K562 (cell line): ENCODE data around the gene NOS1. TPM values are rescaled to one million over a fixed set of nuclear protein-coding genes. Genes with fewer than 3 reads are reported as not detected.
A peak's percentile ranks its signal among the peaks of the same experiment; 100 is the strongest.

ENCODE experiments used
- ATAC-seq: fragments of 200-7000 bp; cut with Tn5 transposase; 3 replicates; pipeline ENCODE4 v1.9.1; 2020; ENCODE audit warnings: moderate library complexity
- BruUV-seq: library from RNA; stranded (reverse); fragments of 400-500 nt; replicated peaks from 2 replicates; lab custom pipeline; 2021; lab: Mats Ljungman, UMichigan
- CTCF ChIA-PET: fragments of 300-600 bp; formaldehyde crosslinking; extraction: SDS; loops from one replicate; lab custom pipeline; 2021; ENCODE audit warnings: low intra/inter-chr PET ratio; lab: Yijun Ruan, JAX
- POLR2A ChIA-PET: fragments of 300-600, 350-650 bp; sonication (Branson Sonifier 250); formaldehyde crosslinking; extraction: SDS; loops from one replicate; lab custom pipeline; 2021; ENCODE audit warnings: antibody characterized with exemption, inconsistent platforms; lab: Yijun Ruan, JAX
- DNase-seq, 4 experiments: peaks; one replicate each; pipeline versions ENCODE4 v3.0.0 to v3.0.0-alpha.2; 2011 to 2018; ENCODE audit warnings: low spot score in 3 of 4, mixed read lengths in 3 of 4; ENCODE audit errors: extremely low read depth in 1 of 4
- FAIRE-seq: peaks from 2 replicates; lab custom pipeline; 2011; peaks lifted over from hg19 to GRCh38; lab: Jason Lieb, UNC
- H2AFZ ChIP-seq: 2 replicates; pipeline ENCODE4 v1.6.0; 2011; ENCODE audit warnings: low read depth, low read length, control low read depth, inconsistent platforms
- H3K27ac ChIP-seq: fragments of 200-600 bp; 3 replicates; pipeline ENCODE4 v1.8.0; 2011; ENCODE audit warnings: low read depth, mild to moderate bottlenecking, control low read depth, inconsistent platforms, low read length, moderate library complexity, mixed read lengths; ENCODE audit errors: extremely low read depth
- H3K27me3 ChIP-seq, 2 experiments: fragments of 300-600 bp in 1 of 2; 2 replicates in 1 of 2; 3 replicates in 1 of 2; pipeline versions ENCODE4 v1.6.0 to v1.8.0; 2011; ENCODE audit warnings: inconsistent platforms in 2 of 2, low read length in 2 of 2, mild to moderate bottlenecking in 1 of 2, mixed read lengths in 1 of 2, moderate library complexity in 1 of 2; ENCODE audit not compliant: control insufficient read depth in 2 of 2, insufficient read depth in 2 of 2
- H3K36me3 ChIP-seq: fragments of 300-600 bp; 3 replicates; pipeline ENCODE4 v1.8.0; 2011; ENCODE audit warnings: mild to moderate bottlenecking, low read length, inconsistent platforms; ENCODE audit not compliant: control insufficient read depth, insufficient read depth
- H3K4me1 ChIP-seq, 2 experiments: fragments of 200-600 bp in 1 of 2; replicated peaks in 1 of 2; 2 replicates in 1 of 2; 3 replicates in 1 of 2; pipeline versions ENCODE4 v1.5.1 to v1.8.0; 2011; ENCODE audit warnings: inconsistent platforms in 2 of 2, low read length in 2 of 2, mild to moderate bottlenecking in 1 of 2, mixed read lengths in 1 of 2, moderate library complexity in 1 of 2; ENCODE audit not compliant: control insufficient read depth in 2 of 2, insufficient read depth in 2 of 2
- H3K4me2 ChIP-seq: 2 replicates; pipeline ENCODE4 v1.6.1; 2011; ENCODE audit warnings: low read length, control low read depth, inconsistent platforms, mixed read lengths; ENCODE audit not compliant: insufficient read depth
- H3K4me3 ChIP-seq: fragments of 200-600 bp; sonication (generic), shearing (Covaris generic); 2 replicates; pipeline ENCODE4 v1.5.1; 2016; ENCODE audit warnings: control low read depth, inconsistent platforms
- H3K79me2 ChIP-seq: fragments of 200-600 bp; 3 replicates; pipeline ENCODE4 v1.8.0; 2011; ENCODE audit warnings: low read length, inconsistent platforms; ENCODE audit not compliant: control insufficient read depth, insufficient read depth
- H3K9ac ChIP-seq, 2 experiments: 2 replicates each; pipeline versions ENCODE4 v1.6.0 to v1.6.1; 2011; ENCODE audit warnings: low read depth in 2 of 2, low read length in 2 of 2, control low read depth in 1 of 2, inconsistent platforms in 1 of 2, mild to moderate bottlenecking in 1 of 2, mixed read lengths in 1 of 2; ENCODE audit not compliant: insufficient read depth in 1 of 2
- H3K9me1 ChIP-seq: one replicate; pipeline ENCODE4 v1.6.0; 2011; ENCODE audit warnings: inconsistent platforms, mild to moderate bottlenecking, low read length, moderate library complexity; ENCODE audit not compliant: control insufficient read depth, insufficient read depth
- H3K9me3 ChIP-seq: replicated peaks from 2 replicates; pipeline ENCODE4 v1.5.1; 2011; ENCODE audit warnings: low read depth, low read length, inconsistent platforms; ENCODE audit not compliant: control insufficient read depth, insufficient read depth
- H4K20me1 ChIP-seq: replicated peaks from 2 replicates; pipeline ENCODE4 v1.6.1; 2011; ENCODE audit warnings: low read length, inconsistent platforms, mixed read lengths; ENCODE audit not compliant: control insufficient read depth, insufficient read depth
- GTF2A2 ChIP-seq: IDR thresholded peaks from 2 replicates; pipeline ENCODE4 v1.6.1; 2016; ENCODE audit warnings: mild to moderate bottlenecking, missing genetic modification characterization, missing compliant biosample characterization
- HNRNPLL ChIP-seq: fragments of 200-400 bp; formaldehyde crosslinking; IDR thresholded peaks from 2 replicates; pipeline ENCODE4 v1.6.1; 2017; ENCODE audit warnings: low read length, low read depth, mild to moderate bottlenecking; ENCODE audit not compliant: poor library complexity, severe bottlenecking
- MIER1 ChIP-seq: fragments of 450-650 bp; IDR thresholded peaks from 2 replicates; pipeline ENCODE4 v1.6.1; 2016; ENCODE audit warnings: antibody characterized with exemption, mild to moderate bottlenecking, low read depth
- MTF1 ChIP-seq: fragments of 250-450 bp; sonication (Bioruptor Pico); IDR thresholded peaks from 2 replicates; pipeline ENCODE4 v1.9.0; 2021; ENCODE audit warnings: moderate library complexity, mild to moderate bottlenecking, inconsistent platforms, borderline replicate concordance
- NKRF ChIP-seq: fragments of 450-650 bp; IDR thresholded peaks from 2 replicates; pipeline ENCODE4 v1.6.1; 2016; ENCODE audit warnings: borderline replicate concordance
- PHF20 ChIP-seq: fragments of 450-650 bp; IDR thresholded peaks from 2 replicates; pipeline ENCODE4 v1.6.1; 2018; ENCODE audit not compliant: partially characterized antibody
- PML ChIP-seq: IDR thresholded peaks from 2 replicates; pipeline ENCODE4 v1.6.1; 2012; ENCODE audit warnings: low read length, inconsistent platforms
- RBM25 ChIP-seq: fragments of 200-400 bp; formaldehyde crosslinking; IDR thresholded peaks from 2 replicates; pipeline ENCODE4 v1.6.1; 2018; ENCODE audit warnings: low read length, low read depth, moderate library complexity; ENCODE audit not compliant: severe bottlenecking
- XRCC3 ChIP-seq: fragments of 450-650 bp; IDR thresholded peaks from 2 replicates; pipeline ENCODE4 v1.6.1; 2017; ENCODE audit warnings: mild to moderate bottlenecking, moderate library complexity
- ZFP36 ChIP-seq: fragments of 150-350 bp; IDR thresholded peaks from 2 replicates; pipeline ENCODE4 v1.6.1; 2018; ENCODE audit warnings: low read length, low read depth; ENCODE audit not compliant: partially characterized antibody
- ZNF121 ChIP-seq: sonication (generic); formaldehyde crosslinking; conservative IDR thresholded peaks from 2 replicates; pipeline ENCODE4 v1.8.0; 2022; ENCODE audit warnings: missing genetic modification reagents
- ZNF124 ChIP-seq: sonication (generic); formaldehyde crosslinking; IDR thresholded peaks from 2 replicates; pipeline ENCODE4 v1.8.1; 2022; ENCODE audit warnings: missing genetic modification reagents
- ZNF766 ChIP-seq: fragments of 200-800 bp; sonication (Bioruptor generic); conservative IDR thresholded peaks from 2 replicates; pipeline ENCODE4 v1.6.1; 2016; ENCODE audit warnings: missing genetic modification characterization, missing compliant biosample characterization
- WGBS: fragments of 100-300 bp; shearing (Covaris generic); methylation state at CpG from one replicate; pipeline ENCODE4 v1.1.6; 2016; ENCODE audit warnings: low coverage, mixed read lengths; ENCODE audit not compliant: insufficient coverage; ENCODE audit errors: missing lambda C conversion rate; 5-methylcytosine and 5-hydroxymethylcytosine counted together
- in situ Hi-C: fragments of 300-500 bp; cut with MboI; formaldehyde crosslinking; loops from 4 replicates; pipeline ENCODE4 v1.15.0; 2018; ENCODE audit warnings: inconsistent platforms, mixed read lengths
- intact Hi-C: fragments of 100-400 bp; cut with micrococcal nuclease; formaldehyde crosslinking; loops from 2 replicates; pipeline ENCODE4 v1.14.2; 2022
- polyA plus RNA-seq, 8 experiments: library from polyadenylated mRNA; depleted of rRNA in 4 of 8; stranded (reverse) in 5 of 8; unstranded in 3 of 8; fragments of >200 nt; fragmentation: Nextera tagmentation in 2 of 8; fragmentation: Illumina TruSeq in 1 of 8; extraction: Ambion mirVana in 2 of 8; extraction: Trizol in 1 of 8; gene quantifications; 2 replicates each; pipeline versions ENCODE4 v1.2.1 to v1.2.3, GENCODE V29; 2011 to 2014; ENCODE audit warnings: inconsistent platforms in 1 of 8, missing spikeins in 1 of 8
- total RNA-seq, 7 experiments: library from RNA; depleted of rRNA in 6 of 7; stranded (reverse); fragments of >200 nt in 6 of 7; fragmentation: Illumina TruSeq in 2 of 7; extraction: Trizol in 2 of 7; gene quantifications; 2 replicates each; pipeline versions ENCODE4 v1.2.1 to v1.2.3, GENCODE V29; 2011 to 2021; ENCODE audit warnings: low replicate concordance in 1 of 7

The NOS1 gene
- total and polyA plus RNA-seq, 9 of the 15 experiments (the other 6 are each of a cell fraction or from before 2014, with no cell fraction given), result not detected

DNA sequence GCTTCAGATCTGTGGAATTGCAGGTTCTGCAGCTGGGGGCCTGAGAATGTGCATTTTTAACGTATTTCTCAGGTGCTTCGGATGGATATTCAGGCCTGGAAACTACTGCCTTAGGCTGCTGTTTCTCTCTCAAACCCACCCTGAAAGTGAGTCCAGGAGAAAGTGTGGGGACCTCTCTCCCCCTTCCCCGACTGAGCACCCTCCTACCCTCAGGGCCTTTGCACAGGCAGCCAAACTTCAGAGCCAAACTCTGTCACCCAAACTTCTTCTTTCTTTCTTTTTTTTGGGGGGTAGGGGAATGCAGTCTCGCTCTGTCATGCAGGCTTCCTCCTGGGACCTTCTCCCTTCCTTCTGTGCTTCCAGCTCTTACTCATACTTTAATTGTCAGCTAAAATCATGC is 88.7 kb downstream of the NOS1 start:
- 0% methylated on average over 4 of the region's 4 CpGs for WGBS
- no peaks in the 10 kb centered on the region for H3K79me2 ChIP-seq
- ATAC-seq, result no peak
- in situ Hi-C loops (no loop called here), intact Hi-C loops (no loop called here)
- H3K4me3 ChIP-seq, result no peak overlapping the region
- H3K4me2 ChIP-seq, result no peak overlapping the region
- H3K27me3 ChIP-seq, result peaks cover 17 to 32% of the 10 kb centered on the region in 2 experiments; a peak in 3 of 5 replicates
- no peak for DNase-seq
- H3K9me1 ChIP-seq, result no peaks in the 10 kb centered on the region
- ChIA-PET POLR2A (interaction anchor here (1.1 kb wide), 1 partner anchor 42 kb away, joined by 3 read pairs; no protein-coding TSS in a partner anchor), CTCF (no interaction called here)
- no peaks in the 10 kb centered on the region for H3K36me3 ChIP-seq
- H3K4me1 ChIP-seq, result no peaks in the 10 kb centered on the region
- BruUV-seq, result no TSS peak
- H2AFZ ChIP-seq, result no peak overlapping the region
- H3K9ac ChIP-seq, result no peak overlapping the region
- TF ChIP-seq NKRF, result no peak
- no peaks in the 10 kb centered on the region for H3K9me3 ChIP-seq
- H3K27ac ChIP-seq, result no peak overlapping the region
- FAIRE-seq, result no peak
- no peaks in the 10 kb centered on the region for H4K20me1 ChIP-seq

GRCh38 chr12:117262749-117263148 is 98.7 kb downstream of the NOS1 start:
- 4% methylated on average over 3 of the region's 3 CpGs for WGBS
- Histone ChIP-seq H3K9ac (no peak overlapping the region), H3K4me3 (no peak overlapping the region), H3K4me1 (no peaks in the 10 kb centered on the region), H3K79me2 (no peaks in the 10 kb centered on the region), H3K27ac (no peak overlapping the region), H3K9me1 (no peaks in the 10 kb centered on the region), H4K20me1 (0 out of 2 replicates have a peak, but pooled peaks cover 5% of the 10 kb centered on the region), H3K9me3 (no peaks in the 10 kb centered on the region), H3K4me2 (no peak overlapping the region), H2AFZ (no peak overlapping the region), H3K27me3 (peaks cover 16 to 36% of the 10 kb centered on the region in 2 experiments; a peak in 4 of 5 replicates), H3K36me3 (no peaks in the 10 kb centered on the region)
- FAIRE-seq, result no peak
- TF ChIP-seq XRCC3 (no peak), PML (no peak), ZNF124 (no peak), RBM25 (peak; percentile 65), ZNF121 (CRISPR knock-in tag) (no peak), ZFP36 (peak; percentile 92), PHF20 (no peak), ZNF766 (CRISPR knock-in tag) (no peak), MTF1 (CRISPR knock-in tag) (no peak), HNRNPLL (no peak), GTF2A2 (no peak), MIER1 (no peak)
- CTCF ChIA-PET, result no interaction called here
- no peak for ATAC-seq
- BruUV-seq, result no TSS peak
- no peak for DNase-seq
- intact Hi-C loops (no loop called here), in situ Hi-C loops (no loop called here)
- POLR2A ChIA-PET, result interaction anchor here (0.8 kb wide), 1 partner anchor 9 kb away, joined by 4 read pairs; no protein-coding TSS in a partner anchor
